ENCODE results near the gene RASA3. TPM values are rescaled to one million over a fixed set of nuclear protein-coding genes. Genes with fewer than 3 reads are reported as not detected.

The RASA3 gene
- total RNA-seq, 1 experiment from 2014 or later: 0.95 TPM

DNA sequence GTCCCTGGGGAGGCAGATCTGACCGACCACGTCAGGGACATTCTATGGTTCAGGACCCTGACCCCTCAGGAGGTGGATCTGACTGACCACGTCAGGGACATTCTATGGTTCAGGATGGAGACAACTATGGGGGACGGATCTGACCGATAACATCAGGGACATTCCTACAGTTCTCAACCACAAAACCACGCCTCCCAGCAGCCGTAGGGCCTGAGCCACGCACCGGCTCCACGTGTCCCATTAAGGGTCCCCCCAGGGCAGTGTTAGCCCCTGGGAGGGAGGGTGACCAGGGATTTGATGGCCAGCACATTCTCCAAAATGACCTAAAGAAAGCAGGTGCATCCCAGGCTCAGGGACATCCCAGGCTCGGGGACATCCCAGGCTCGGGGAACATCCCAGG, 109.5 kb downstream of the RASA3 start:
- H3K27me3 ChIP-seq (replicated peaks; ENCODE audit: control insufficient read depth, insufficient read depth, low read length): no peaks in the 10 kb centered on the region

DNA sequence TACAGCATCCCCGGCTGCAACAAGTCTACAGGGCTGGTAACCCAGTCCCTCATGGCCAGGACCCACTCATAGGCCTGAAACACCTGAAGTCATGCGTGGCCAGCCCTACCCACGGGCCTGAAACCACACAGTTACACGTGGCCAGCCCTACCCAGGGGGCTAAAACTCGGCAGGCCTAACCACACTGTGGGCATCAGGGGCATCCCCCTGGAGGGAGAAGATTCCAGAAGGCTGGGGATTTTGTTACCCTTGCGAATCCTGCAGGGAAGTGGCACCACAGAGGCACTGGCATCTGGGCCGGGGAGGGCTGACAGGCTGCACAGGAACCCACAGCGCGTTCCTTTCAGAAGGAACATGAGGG, 110.1 kb downstream of the RASA3 start:
- intact Hi-C loops (cut with micrococcal nuclease; ENCODE audit: unreplicated experiment): no loop called here
- Mint-ChIP-seq H3K36me3 (ENCODE audit: insufficient read depth, unreplicated experiment) (no peaks in the 10 kb centered on the region), H3K9me3 (ENCODE audit: unreplicated experiment) (no peaks in the 10 kb centered on the region), H3K4me3 (ENCODE audit: unreplicated experiment) (no peak overlapping the region), H3K4me1 (ENCODE audit: low read depth, unreplicated experiment) (no peaks in the 10 kb centered on the region), H3K27me3 (ENCODE audit: insufficient read depth, unreplicated experiment) (no peaks in the 10 kb centered on the region), H3K27ac (ENCODE audit: unreplicated experiment) (no peak overlapping the region)
- H3K36me3 ChIP-seq (ENCODE audit: control insufficient read depth, insufficient read depth, low read length): no peaks in the 10 kb centered on the region
- ChIA-PET POLR2A (no interaction called here), CTCF (no interaction called here)
- no peaks in the 10 kb centered on the region for H3K4me1 ChIP-seq
- TF ChIP-seq, protein P1, sequence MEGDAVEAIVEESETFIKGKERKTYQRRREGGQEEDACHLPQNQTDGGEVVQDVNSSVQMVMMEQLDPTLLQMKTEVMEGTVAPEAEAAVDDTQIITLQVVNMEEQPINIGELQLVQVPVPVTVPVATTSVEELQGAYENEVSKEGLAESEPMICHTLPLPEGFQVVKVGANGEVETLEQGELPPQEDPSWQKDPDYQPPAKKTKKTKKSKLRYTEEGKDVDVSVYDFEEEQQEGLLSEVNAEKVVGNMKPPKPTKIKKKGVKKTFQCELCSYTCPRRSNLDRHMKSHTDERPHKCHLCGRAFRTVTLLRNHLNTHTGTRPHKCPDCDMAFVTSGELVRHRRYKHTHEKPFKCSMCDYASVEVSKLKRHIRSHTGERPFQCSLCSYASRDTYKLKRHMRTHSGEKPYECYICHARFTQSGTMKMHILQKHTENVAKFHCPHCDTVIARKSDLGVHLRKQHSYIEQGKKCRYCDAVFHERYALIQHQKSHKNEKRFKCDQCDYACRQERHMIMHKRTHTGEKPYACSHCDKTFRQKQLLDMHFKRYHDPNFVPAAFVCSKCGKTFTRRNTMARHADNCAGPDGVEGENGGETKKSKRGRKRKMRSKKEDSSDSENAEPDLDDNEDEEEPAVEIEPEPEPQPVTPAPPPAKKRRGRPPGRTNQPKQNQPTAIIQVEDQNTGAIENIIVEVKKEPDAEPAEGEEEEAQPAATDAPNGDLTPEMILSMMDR (IDR thresholded peaks at IDR 0.05; ENCODE audit: insufficient read depth in 1 of 2, low read depth in 1 of 2, low read length in 1 of 2, severe bottlenecking in 1 of 2, unreplicated experiment in 1 of 2): no peak
- DNase-seq: no peak
- H3K27me3 ChIP-seq (replicated peaks; ENCODE audit: control insufficient read depth, insufficient read depth, low read length): no peaks in the 10 kb centered on the region
- no TSS peak for BruUV-seq (replicated peaks)
- H3K9me3 ChIP-seq: no peaks in the 10 kb centered on the region
- H3K4me3 ChIP-seq (ENCODE audit: low read depth, low read length): no peak overlapping the region

More for the DNA sequence above, 109.5 kb downstream of the RASA3 start:
- POLR2A ChIA-PET: no interaction called here
- H3K36me3 ChIP-seq (ENCODE audit: control insufficient read depth, insufficient read depth, low read length): no peaks in the 10 kb centered on the region
- Mint-ChIP-seq H3K27ac (ENCODE audit: unreplicated experiment) (no peak overlapping the region), H3K27me3 (ENCODE audit: insufficient read depth, unreplicated experiment) (no peaks in the 10 kb centered on the region), H3K9me3 (ENCODE audit: unreplicated experiment) (no peaks in the 10 kb centered on the region), H3K4me1 (ENCODE audit: low read depth, unreplicated experiment) (no peaks in the 10 kb centered on the region), H3K4me3 (ENCODE audit: unreplicated experiment) (no peak overlapping the region), H3K36me3 (ENCODE audit: insufficient read depth, unreplicated experiment) (no peaks in the 10 kb centered on the region)
- no peak overlapping the region for H3K4me3 ChIP-seq (ENCODE audit: low read depth, low read length)
- no peaks in the 10 kb centered on the region for H3K9me3 ChIP-seq
- H3K4me1 ChIP-seq: no peaks in the 10 kb centered on the region
- DNase-seq: no peak
- CTCF ChIA-PET: no interaction called here
- intact Hi-C loops (cut with micrococcal nuclease; ENCODE audit: unreplicated experiment): no loop called here
- TF ChIP-seq, protein P1 (IDR thresholded peaks at IDR 0.05; ENCODE audit: insufficient read depth in 1 of 2, low read depth in 1 of 2, low read length in 1 of 2, severe bottlenecking in 1 of 2, unreplicated experiment in 1 of 2): no peak
- no TSS peak for BruUV-seq (replicated peaks)

DNA sequence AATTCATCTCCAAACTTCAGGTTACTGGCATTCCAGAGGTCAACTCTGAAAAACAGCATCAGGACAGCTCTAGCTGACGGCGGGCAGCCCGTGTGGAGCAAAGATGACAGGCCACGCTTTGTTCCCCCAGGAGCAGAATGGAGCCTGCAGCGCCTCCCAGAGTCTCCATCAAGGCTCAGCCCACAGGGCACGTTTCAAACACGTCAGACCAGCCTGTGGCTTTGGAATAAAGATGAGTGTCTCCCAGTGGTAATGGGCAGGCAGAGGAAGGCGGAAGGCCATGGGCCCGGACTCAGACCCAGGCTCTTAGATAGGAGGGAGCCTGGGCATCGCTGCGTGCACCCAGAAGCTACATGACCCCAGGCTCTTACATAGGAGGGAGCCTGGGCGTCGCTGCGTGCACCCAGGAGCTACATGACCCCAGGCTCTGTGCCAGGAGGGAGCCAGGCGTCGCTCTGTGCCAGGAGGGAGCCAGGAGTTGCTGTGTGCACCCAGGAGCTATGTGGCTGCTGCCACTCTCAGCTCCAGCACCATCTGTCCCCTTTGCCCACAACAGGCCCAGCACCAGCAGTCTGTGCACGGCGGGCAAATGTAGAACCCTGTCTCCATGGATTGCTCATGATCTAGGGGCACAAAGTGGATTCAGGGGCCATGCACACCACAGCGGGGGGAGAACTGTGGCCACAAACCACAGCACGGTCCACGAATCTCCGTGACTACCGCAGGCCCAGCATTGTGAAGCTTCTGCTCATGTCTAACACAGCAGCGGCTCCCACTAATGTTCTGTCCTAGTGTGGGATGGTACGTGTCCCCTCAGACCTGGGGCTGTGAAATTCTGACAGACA, 110.7 kb downstream of the RASA3 start:
- no TSS peak for BruUV-seq (replicated peaks)
- ChIA-PET CTCF (no interaction called here), POLR2A (no interaction called here)

More for the DNA sequence above, 110.7 kb downstream of the RASA3 start:
- intact Hi-C loops (cut with micrococcal nuclease; ENCODE audit: unreplicated experiment): no loop called here
- no peaks in the 10 kb centered on the region for H3K4me1 Mint-ChIP-seq (ENCODE audit: low read depth, unreplicated experiment)
- TF ChIP-seq, protein P1 (IDR thresholded peaks at IDR 0.05; ENCODE audit: insufficient read depth in 1 of 2, low read depth in 1 of 2, low read length in 1 of 2, severe bottlenecking in 1 of 2, unreplicated experiment in 1 of 2): no peak
- no peaks in the 10 kb centered on the region for H3K36me3 ChIP-seq (ENCODE audit: control insufficient read depth, insufficient read depth, low read length)
- no peaks in the 10 kb centered on the region for H3K36me3 Mint-ChIP-seq (ENCODE audit: insufficient read depth, unreplicated experiment)
- no peaks in the 10 kb centered on the region for H3K9me3 Mint-ChIP-seq (ENCODE audit: unreplicated experiment)
- DNase-seq: no peak
- H3K4me3 ChIP-seq (ENCODE audit: low read depth, low read length): no peak overlapping the region
- H3K27me3 Mint-ChIP-seq (ENCODE audit: insufficient read depth, unreplicated experiment): no peaks in the 10 kb centered on the region
- no peak overlapping the region for H3K4me3 Mint-ChIP-seq (ENCODE audit: unreplicated experiment)
- no peaks in the 10 kb centered on the region for H3K4me1 ChIP-seq
- no peak overlapping the region for H3K27ac Mint-ChIP-seq (ENCODE audit: unreplicated experiment)
- H3K27me3 ChIP-seq (replicated peaks; ENCODE audit: control insufficient read depth, insufficient read depth, low read length): no peaks in the 10 kb centered on the region
- no peaks in the 10 kb centered on the region for H3K9me3 ChIP-seq
